Hepatocyte (in vitro differentiated cells): ENCODE measurements around the gene CELF4.

Source experiments
- EZH2 ChIP-seq: fragments of 200-600 bp; sonication (generic); IDR thresholded peaks from 2 replicates; pipeline ENCODE4 v1.6.1; 2016; ENCODE audit warnings: antibody characterized with exemption, mild to moderate bottlenecking, borderline replicate concordance
- EZH2phosphoT487 ChIP-seq: fragments of 200-600 bp; sonication (generic); IDR thresholded peaks from one replicate; pipeline ENCODE4 v1.6.1; 2018; ENCODE audit warnings: antibody characterized with exemption, mild to moderate bottlenecking, low read depth, moderate library complexity; ENCODE audit not compliant: unreplicated experiment, severe bottlenecking
- TF ChIP-seq, protein P1 (sequence below): fragments of 200-600 bp; sonication (generic); IDR thresholded peaks from 2 replicates; pipeline ENCODE4 v1.5.1; 2016; ENCODE audit warnings: antibody characterized with exemption, mild to moderate bottlenecking; ENCODE audit not compliant: poor library complexity

DNA sequence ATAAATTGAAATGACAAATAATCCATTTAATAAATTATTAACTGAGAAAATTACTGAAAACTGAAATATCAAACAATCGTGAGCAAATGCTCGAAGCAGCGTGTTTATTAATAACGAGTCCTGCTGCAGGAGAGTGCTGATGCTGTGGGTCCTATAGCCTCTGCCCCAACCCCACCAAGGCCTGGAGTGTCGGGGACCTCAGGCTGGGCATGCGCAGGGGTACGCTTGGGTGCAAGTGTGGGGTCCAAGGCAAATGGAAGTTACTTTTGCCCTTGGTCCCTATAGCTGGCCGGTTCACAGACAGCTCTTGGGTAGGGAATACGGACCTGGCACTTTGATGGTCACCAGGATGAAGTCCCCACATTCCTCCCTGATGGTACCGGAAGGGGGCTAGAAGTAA is 43.3 kb upstream of the CELF4 start:
- TF ChIP-seq, protein P1, sequence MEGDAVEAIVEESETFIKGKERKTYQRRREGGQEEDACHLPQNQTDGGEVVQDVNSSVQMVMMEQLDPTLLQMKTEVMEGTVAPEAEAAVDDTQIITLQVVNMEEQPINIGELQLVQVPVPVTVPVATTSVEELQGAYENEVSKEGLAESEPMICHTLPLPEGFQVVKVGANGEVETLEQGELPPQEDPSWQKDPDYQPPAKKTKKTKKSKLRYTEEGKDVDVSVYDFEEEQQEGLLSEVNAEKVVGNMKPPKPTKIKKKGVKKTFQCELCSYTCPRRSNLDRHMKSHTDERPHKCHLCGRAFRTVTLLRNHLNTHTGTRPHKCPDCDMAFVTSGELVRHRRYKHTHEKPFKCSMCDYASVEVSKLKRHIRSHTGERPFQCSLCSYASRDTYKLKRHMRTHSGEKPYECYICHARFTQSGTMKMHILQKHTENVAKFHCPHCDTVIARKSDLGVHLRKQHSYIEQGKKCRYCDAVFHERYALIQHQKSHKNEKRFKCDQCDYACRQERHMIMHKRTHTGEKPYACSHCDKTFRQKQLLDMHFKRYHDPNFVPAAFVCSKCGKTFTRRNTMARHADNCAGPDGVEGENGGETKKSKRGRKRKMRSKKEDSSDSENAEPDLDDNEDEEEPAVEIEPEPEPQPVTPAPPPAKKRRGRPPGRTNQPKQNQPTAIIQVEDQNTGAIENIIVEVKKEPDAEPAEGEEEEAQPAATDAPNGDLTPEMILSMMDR = no peak
- TF ChIP-seq EZH2phosphoT487 (no peak), EZH2 (no peak)
